Stimulated activated CD4-positive, alpha-beta T cell treated with anti-CD3 and anti-CD28 coated beads, Interleukin-4, amount 100 ng/mL, for 1 hour (primary cell): ENCODE results near the gene TBC1D23.
"Not testable (repeated sequence)": the region's sequence is repeated elsewhere in the genome, so short reads cannot be mapped to it uniquely, and the experiment has no call there.

Experiments used
- DNase-seq: peaks from one replicate; pipeline ENCODE4 v3.0.0-alpha.2; 2020

The TBC1D23 gene

GRCh38 chr3:100310355-100310965 lies 49.7 kb downstream of the TBC1D23 start:
- DNase-seq, result no peak

DNA sequence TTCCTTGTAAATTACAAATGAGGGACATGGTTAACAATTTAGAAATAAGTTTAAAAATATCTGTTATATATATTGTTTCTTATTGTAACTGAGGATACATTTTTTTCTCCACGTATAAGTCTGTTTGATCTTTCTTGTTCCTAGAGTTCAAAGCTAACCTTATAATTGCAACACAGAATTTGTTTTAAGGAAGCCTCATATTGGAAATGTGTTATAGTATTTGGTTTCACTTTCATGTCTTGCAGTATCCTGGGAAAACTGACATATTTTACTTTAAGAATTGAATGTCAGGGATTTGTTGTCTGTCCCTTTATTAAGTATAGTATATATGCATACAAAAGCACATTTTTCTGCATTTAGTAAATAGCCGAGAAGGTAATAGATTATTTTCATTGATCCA lies 50.2 kb downstream of the TBC1D23 start:
- DNase-seq, result no peak

GRCh38 chr3:100316641-100317069 lies 55.9 kb downstream of the TBC1D23 start:
- DNase-seq, result peak; percentile 6

DNA sequence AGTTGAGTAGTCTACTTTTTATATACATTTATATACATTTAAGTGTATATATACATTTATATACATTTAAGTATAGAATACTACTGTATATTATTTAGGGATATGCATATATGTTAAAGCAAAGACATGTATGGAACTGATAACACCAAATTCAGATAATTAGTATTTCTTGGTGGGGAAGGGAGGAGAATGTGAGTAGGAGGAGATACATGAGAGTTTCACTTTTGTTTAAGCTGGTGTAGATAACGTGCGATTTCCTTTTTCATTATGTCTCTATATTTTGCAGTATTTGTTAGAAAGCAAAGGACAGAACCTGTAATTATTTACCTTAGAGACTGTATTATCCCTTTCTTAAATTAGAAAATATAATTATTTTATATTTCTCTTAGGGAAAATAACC lies 57.1 kb downstream of the TBC1D23 start:
- no peak for DNase-seq

GRCh38 chr3:100319951-100320350 lies 59.2 kb downstream of the TBC1D23 start:
- DNase-seq, result no peak

DNA sequence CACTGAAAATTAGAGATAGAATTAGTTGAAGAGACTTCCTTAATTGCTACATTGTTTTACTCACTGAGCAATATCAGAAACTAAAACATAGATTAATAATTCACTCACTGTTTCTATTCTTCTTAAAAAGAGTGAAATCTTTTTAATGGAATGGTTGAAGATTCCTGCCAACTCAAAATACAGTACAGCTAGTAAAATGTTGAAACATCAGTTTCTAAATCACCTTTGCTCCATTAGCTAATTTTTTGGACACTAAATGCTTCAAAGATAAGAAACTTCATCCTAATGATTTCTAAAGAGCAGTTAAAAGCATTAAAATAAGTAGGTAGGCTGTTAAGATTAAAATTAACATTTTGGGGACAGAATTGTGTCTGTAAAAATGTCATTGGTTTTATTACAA lies 63.3 kb downstream of the TBC1D23 start:
- no peak for DNase-seq

DNA sequence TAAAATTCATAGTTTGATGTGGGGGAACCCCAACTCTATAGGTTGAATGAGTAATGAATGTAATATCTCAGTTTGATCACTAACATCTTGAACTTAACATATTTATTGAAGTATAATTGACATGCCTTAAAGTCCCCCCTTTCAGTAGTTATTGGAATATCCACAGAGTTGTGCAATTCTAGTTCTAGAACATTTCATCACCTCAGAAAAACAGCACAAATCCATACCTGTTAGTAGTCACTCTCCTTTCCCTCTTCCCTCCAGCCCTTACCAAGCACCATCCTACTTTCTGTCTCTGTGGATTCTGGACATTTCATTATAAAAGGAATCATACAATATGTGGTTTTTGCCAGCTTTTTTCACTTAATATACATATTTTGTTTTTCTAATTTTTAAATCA lies 65.0 kb downstream of the TBC1D23 start:
- no peak for DNase-seq

GRCh38 chr3:100327377-100327776 lies 66.6 kb downstream of the TBC1D23 start:
- not testable (repeated sequence) for DNase-seq

- no peak for DNase-seq
These were observed 69.2 kb downstream of the TBC1D23 start for GRCh38 chr3:100329800-100330489.

GRCh38 chr3:100330651-100331050 lies 69.9 kb downstream of the TBC1D23 start:
- DNase-seq, result no peak

GRCh38 chr3:100331660-100332059 lies 70.9 kb downstream of the TBC1D23 start:
- no peak for DNase-seq

DNA sequence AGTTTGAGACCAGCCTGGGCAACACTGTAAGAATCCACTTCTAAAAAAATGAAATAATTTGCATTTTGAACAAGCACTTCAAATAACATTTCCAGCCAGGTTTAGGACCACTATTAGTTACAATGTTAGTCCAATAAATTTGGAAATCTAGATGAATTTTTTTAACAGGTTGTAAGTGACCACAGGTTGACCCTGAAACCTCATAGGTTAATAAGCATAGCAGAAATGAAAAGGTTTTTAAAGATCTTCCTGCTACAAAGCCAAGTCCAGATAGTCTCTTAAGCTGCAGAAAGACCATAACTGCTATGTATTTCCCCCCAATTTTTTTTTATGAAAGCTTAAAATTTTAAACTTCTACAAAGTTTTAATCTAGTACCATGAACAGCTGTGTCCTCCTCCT lies 72.3 kb downstream of the TBC1D23 start:
- no peak for DNase-seq

DNA sequence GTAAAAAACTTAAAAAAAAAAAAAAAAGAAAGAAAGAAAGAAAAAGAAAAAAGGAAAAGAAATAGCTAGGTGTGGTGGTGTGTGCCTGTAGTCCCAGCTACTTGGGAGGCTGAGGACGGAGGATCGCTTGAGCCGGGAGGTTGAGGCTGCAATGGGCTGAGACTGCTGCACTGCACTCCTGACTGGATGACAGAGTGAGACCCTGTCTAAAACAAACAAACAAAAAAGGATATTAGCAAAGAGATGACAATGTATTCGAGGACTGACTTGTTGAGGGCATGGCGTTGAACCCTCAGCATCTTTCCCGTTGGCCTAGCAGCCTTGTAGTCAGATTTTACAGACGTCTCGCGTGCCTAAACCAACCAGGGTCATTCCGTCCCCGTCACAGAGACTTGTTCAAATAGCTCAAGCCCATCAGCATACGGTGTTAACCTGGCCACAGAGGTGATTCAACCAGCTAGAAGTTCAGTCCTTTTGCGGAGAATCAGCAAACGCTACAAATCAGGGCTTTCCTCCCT lies 73.2 kb downstream of the TBC1D23 start:
- DNase-seq, result no peak

DNA sequence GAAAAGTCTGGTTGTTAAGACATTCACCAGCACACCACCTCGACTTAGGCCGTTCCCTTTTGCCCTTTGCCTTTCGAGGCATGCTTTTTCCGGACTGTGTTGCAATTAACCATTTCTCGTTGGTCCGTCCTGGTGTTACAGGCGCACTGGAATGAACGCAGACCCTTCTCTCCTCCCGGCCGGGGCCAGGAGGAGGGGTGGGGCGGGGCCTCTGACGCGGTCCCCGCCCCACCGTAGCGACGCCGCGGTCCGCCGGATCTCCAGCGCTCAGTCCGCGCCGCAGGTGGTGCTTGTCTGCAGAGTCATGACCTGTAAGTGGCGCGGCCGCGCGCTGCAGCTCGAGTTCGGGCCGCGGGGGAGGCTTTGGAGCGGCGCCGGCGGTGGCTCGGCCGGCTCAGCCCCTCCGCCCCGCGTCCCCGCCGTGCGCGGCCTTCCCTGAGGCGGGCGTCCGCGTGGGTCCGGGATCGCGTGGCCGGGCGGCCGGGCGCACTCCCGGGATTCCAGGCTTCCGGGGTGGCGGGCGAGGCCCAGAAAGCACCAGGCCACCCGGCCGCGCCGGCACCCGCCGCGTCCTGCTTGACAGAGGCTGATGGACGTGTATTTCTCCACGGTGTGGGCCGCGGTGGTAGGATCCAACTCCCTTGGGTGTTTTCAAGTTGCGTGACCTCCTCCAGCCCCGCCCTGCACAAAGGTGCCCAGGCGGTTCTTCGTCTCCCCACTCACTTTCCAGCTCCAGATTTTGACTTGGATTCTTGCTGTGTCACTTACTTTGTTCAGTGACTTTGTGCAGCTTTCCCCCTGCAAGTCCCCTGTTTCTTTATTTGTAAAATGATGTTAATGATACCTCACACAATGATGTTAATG lies 73.9 kb downstream of the TBC1D23 start, which contains the start of gene NIT2:
NIT2 (plus strand) TSS at position 270 of the 864 bp plus-strand sequence; CDS start at position 305, 35 bp downstream.
- DNase-seq, result peak; percentile 83

DNA sequence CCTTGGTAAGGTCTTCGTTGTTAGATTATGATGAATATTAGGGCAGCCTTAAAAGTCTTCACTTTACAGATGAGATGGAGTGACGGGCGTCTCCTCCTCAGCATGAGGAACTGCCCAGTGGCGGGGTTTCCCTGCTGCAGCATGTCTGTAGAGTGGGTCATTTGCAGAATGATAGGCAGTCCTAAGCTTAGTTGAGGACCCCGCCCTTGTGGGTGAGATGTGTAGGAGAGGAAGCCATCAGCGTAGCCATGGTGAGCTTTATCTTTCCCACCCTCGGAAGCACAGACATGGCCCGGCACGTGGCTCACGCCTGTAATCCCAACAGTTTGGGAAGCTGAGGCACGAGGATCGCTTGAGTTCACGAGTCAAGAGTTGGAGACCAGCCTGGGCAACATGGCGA lies 74.6 kb downstream of the TBC1D23 start:
- DNase-seq, result peak; percentile 7

DNA sequence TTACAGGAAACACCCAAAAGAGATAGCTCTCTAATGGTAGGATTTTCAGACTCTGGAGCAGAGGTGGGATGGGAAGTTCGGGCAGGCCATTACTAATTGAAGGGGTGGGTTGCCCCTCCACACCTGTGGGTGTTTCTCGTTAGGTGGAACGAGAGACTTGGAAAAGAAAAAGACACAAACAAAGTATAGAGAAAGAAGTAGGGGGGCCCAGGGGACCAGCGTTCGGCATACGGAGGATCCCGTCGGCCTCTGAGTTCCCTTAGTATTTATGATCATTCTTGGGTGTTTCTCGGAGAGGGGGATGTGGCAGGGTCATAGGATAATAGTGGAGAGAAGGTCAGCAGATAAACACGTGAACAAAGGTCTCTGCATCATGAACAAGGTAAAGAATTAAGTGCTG lies 75.4 kb downstream of the TBC1D23 start:
- not testable (repeated sequence) for DNase-seq

DNA sequence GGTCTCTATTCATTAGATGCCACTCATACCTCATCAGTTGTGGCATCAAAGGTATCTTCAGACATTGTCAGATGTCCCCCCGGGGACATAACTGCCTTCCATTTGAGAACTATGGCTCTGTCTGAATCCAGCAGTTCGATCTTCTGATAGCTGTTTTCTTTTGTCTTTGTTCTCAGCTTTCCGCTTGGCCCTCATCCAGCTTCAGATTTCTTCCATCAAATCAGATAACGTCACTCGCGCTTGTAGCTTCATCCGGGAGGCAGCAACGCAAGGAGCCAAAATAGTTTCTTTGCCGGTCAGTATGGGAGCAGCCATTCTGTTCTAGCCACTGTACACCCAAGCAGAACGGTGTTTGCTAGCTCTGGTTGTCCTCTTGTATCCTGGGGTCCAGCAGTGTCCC lies 78.1 kb downstream of the TBC1D23 start:
- DNase-seq, result no peak

DNA sequence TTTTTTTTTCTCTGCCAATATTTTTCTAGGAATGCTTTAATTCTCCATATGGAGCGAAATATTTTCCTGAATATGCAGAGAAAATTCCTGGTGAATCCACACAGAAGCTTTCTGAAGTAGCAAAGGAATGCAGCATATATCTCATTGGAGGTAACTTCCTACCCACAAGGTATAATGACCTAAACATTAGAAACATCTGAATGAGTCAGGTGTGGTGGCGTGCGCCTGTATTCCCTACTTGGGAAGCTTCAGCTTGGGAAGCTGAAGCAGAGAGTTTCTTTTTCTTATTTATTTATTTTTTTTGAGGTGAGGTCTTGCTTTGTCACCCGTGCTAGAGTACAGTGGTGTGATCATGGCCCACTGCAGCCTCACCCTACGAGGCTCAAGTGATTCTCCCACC lies 79.0 kb downstream of the TBC1D23 start:
- no peak for DNase-seq

GRCh38 chr3:100340527-100340926 lies 79.7 kb downstream of the TBC1D23 start:
- DNase-seq, result no peak

- no peak for DNase-seq
These were observed 87.9 kb downstream of the TBC1D23 start for GRCh38 chr3:100348727-100349126.

DNA sequence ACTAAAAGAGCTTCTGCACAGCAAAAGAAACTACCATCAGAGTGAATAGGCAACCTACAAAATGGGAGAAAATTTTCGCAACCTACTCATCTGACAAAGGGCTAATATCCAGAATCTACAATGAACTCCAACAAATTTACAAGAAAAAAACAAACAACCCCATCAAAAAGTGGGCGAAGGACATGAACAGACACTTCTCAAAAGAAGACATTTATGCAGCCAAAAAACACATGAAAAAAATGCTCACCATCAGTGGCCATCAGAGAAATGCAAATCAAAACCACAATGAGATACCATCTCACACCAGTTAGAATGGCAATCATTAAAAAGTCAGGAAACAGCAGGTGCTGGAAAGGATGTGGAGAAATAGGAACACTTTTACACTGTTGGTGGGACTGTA lies 91.0 kb downstream of the TBC1D23 start:
- DNase-seq, result not testable (repeated sequence)

DNA sequence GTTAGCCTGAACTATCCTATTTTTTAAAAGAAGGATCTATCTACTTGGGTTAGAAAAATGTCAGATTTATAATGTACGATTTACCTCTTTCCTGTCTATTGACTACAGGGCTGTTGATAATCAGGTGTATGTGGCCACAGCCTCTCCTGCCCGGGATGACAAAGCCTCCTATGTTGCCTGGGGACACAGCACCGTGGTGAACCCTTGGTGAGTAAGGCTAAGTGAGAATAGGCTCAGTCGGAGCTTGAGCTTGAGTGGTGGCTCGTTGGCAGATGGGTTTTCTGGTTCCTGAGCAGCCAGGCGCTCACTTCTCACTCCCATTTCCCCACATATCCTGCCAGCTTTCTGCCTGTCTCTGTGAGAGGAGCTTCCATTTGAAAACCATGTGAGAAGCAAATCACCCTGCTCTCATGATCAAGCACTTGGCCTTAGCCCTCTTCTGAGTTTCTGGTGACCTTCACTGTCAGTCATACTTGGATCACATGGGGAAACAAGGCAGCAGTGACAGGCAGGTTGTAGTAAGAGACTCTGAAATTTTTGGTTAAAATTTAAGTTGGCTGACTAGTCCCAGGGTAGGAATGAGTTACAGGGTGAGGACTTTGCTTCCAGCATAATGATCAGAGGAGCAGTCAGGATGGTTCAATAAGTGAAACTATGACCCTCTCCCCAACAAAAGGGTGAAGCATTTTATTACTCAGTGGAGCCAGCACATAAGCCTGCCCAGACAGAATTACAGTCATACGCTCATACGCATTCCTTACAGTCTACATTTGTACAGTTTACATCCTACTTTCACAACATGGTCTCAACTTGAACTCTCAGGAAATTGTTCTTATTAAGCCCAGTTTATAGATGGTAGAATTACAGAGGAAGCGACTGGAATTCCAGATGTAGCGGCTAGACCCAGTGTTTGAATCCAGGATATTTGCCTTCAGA lies 91.8 kb downstream of the TBC1D23 start:
- DNase-seq, result no peak
